Astrocyte (in vitro differentiated cells and primary cell): ENCODE results near the gene BCAS1. TPM values are rescaled to one million over a fixed set of nuclear protein-coding genes. Genes with fewer than 3 reads are reported as not detected.

Experiments used
- DNase-seq: peaks from one replicate; pipeline ENCODE4 v3.0.0-alpha.2; 2010; ENCODE audit warnings: low read depth
- FAIRE-seq: peaks from 2 replicates; lab custom pipeline; 2011; peaks lifted over from hg19 to GRCh38; lab: Jason Lieb, UNC
- H2AFZ ChIP-seq: 2 replicates; pipeline ENCODE4 v1.6.0; 2012; ENCODE audit warnings: low read depth, low read length, inconsistent platforms
- H3K27ac ChIP-seq: 2 replicates; pipeline ENCODE4 v1.5.1; 2011; ENCODE audit warnings: low read depth, low read length, inconsistent platforms
- H3K27me3 ChIP-seq: 2 replicates; pipeline ENCODE4 v1.6.0; 2011; ENCODE audit warnings: low read length, inconsistent platforms; ENCODE audit not compliant: insufficient read depth
- H3K36me3 ChIP-seq: 2 replicates; pipeline ENCODE4 v1.5.1; 2011; ENCODE audit warnings: low read length, inconsistent platforms; ENCODE audit not compliant: insufficient read depth
- H3K4me1 ChIP-seq: 2 replicates; pipeline ENCODE4 v1.5.1; 2011; ENCODE audit warnings: low read length, inconsistent platforms; ENCODE audit not compliant: insufficient read depth
- H3K4me2 ChIP-seq: 2 replicates; pipeline ENCODE4 v1.6.0; 2012; ENCODE audit warnings: low read length, inconsistent platforms
- H3K4me3 ChIP-seq: 2 replicates; pipeline ENCODE4 v1.5.1; 2011; ENCODE audit warnings: low read depth, mild to moderate bottlenecking, low read length, inconsistent platforms; ENCODE audit not compliant: insufficient read depth
- H3K79me2 ChIP-seq: 2 replicates; pipeline ENCODE4 v1.6.0; 2012; ENCODE audit warnings: mild to moderate bottlenecking, low read length, inconsistent platforms; ENCODE audit not compliant: insufficient read depth
- H3K9ac ChIP-seq: 2 replicates; pipeline ENCODE4 v1.6.0; 2012; ENCODE audit warnings: mild to moderate bottlenecking, low read length, inconsistent platforms
- H3K9me3 ChIP-seq: 2 replicates; pipeline ENCODE4 v1.5.1; 2012; ENCODE audit warnings: low read depth, mild to moderate bottlenecking, low read length, inconsistent platforms; ENCODE audit not compliant: insufficient read depth
- H4K20me1 ChIP-seq: 2 replicates; pipeline ENCODE4 v1.6.0; 2012; ENCODE audit warnings: low read length, inconsistent platforms; ENCODE audit not compliant: insufficient read depth
- H3K27ac Mint-ChIP-seq: one replicate; pipeline ENCODE4 v1.8.0; 2021; ENCODE audit warnings: mild to moderate bottlenecking, mixed read lengths; ENCODE audit not compliant: unreplicated experiment
- H3K27me3 Mint-ChIP-seq: one replicate; pipeline ENCODE4 v1.8.0; 2021; ENCODE audit warnings: low read depth, mixed read lengths; ENCODE audit not compliant: unreplicated experiment
- H3K36me3 Mint-ChIP-seq: one replicate; pipeline ENCODE4 v1.8.0; 2021; ENCODE audit warnings: low read depth, mixed read lengths; ENCODE audit not compliant: unreplicated experiment
- H3K4me1 Mint-ChIP-seq: one replicate; pipeline ENCODE4 v1.8.0; 2021; ENCODE audit warnings: low read depth, mixed read lengths; ENCODE audit not compliant: unreplicated experiment
- H3K4me3 Mint-ChIP-seq: one replicate; pipeline ENCODE4 v1.8.0; 2021; ENCODE audit warnings: mild to moderate bottlenecking, moderate library complexity, mixed read lengths; ENCODE audit not compliant: unreplicated experiment
- H3K9me3 Mint-ChIP-seq: one replicate; pipeline ENCODE4 v1.8.0; 2021; ENCODE audit warnings: mild to moderate bottlenecking, mixed read lengths; ENCODE audit not compliant: unreplicated experiment
- EZH2 ChIP-seq: IDR thresholded peaks from 2 replicates; pipeline ENCODE4 v1.6.1; 2012; ENCODE audit warnings: mild to moderate bottlenecking, low read length, inconsistent platforms; ENCODE audit not compliant: insufficient read depth
- total RNA-seq: library from RNA; stranded (reverse); gene quantifications from 2 replicates; pipeline ENCODE4 v1.2.1, GENCODE V29; 2021
- TF ChIP-seq, protein P1 (sequence below): IDR thresholded peaks from 2 replicates; pipeline ENCODE4 v1.5.1; 2011; ENCODE audit warnings: low read depth, mild to moderate bottlenecking, inconsistent platforms, low read length, moderate library complexity; ENCODE audit not compliant: insufficient read depth

BCAS1 gene
- total RNA-seq, 1 donor from 2014 or later, result not detected

DNA sequence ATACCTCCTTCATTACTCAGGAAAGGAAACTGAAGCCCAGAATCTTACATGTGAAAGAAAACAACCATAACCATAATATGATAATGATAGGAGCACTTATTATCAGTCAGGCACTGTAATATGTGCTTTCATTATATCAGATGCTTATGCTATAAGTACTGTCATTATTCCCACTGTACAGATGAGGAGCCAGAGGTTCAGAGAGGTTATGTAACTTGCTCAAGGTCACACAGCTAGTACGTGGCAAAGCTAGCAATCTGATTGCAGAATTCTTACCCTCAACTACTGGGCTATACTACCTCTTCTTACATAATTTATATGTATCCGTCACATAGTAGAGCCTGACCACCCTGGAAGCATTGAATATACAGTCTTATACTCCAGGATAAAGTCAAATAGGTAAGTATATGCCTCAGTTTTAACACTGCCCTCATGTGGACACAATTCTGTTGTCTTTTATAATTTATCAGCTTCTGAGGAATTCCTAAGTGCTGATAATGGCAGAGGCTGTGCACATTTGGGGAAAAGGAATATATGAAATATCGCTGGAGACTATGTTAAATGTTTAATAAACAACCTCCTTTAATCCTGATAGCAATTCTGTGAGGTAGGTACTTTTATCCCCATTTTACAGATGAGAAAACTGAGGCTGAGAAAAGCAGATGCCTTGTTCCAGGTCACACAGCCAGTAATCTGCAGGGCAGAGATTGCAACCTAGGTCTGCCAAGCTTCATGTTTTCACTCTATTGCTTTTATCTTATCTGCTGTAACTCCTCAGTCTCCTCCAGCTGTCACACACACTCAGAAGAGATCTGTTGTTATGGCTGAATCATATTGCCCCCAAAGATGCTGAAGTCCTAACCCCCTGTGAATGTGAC, 13.4 kb downstream of the BCAS1 start:
- Histone ChIP-seq H3K4me3 (no peak overlapping the region), H3K4me2 (no peak overlapping the region), H3K9me3 (no peaks in the 10 kb centered on the region), H3K27ac (no peak overlapping the region), H3K4me1 (peaks cover 8% of the 10 kb centered on the region), H2AFZ (no peak overlapping the region), H3K36me3 (no peaks in the 10 kb centered on the region), H3K79me2 (no peaks in the 10 kb centered on the region), H3K9ac (no peak overlapping the region), H3K27me3 (no peaks in the 10 kb centered on the region), H4K20me1 (no peaks in the 10 kb centered on the region)
- TF ChIP-seq EZH2, result no peak
- TF ChIP-seq, protein P1, sequence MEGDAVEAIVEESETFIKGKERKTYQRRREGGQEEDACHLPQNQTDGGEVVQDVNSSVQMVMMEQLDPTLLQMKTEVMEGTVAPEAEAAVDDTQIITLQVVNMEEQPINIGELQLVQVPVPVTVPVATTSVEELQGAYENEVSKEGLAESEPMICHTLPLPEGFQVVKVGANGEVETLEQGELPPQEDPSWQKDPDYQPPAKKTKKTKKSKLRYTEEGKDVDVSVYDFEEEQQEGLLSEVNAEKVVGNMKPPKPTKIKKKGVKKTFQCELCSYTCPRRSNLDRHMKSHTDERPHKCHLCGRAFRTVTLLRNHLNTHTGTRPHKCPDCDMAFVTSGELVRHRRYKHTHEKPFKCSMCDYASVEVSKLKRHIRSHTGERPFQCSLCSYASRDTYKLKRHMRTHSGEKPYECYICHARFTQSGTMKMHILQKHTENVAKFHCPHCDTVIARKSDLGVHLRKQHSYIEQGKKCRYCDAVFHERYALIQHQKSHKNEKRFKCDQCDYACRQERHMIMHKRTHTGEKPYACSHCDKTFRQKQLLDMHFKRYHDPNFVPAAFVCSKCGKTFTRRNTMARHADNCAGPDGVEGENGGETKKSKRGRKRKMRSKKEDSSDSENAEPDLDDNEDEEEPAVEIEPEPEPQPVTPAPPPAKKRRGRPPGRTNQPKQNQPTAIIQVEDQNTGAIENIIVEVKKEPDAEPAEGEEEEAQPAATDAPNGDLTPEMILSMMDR, result no peak
- Mint-ChIP-seq H3K9me3 (no peaks in the 10 kb centered on the region), H3K27me3 (no peaks in the 10 kb centered on the region), H3K36me3 (no peaks in the 10 kb centered on the region), H3K4me3 (no peak overlapping the region), H3K4me1 (peaks cover 8% of the 10 kb centered on the region), H3K27ac (no peak overlapping the region)
- FAIRE-seq (peak; percentile 45), DNase-seq (no peak)

DNA sequence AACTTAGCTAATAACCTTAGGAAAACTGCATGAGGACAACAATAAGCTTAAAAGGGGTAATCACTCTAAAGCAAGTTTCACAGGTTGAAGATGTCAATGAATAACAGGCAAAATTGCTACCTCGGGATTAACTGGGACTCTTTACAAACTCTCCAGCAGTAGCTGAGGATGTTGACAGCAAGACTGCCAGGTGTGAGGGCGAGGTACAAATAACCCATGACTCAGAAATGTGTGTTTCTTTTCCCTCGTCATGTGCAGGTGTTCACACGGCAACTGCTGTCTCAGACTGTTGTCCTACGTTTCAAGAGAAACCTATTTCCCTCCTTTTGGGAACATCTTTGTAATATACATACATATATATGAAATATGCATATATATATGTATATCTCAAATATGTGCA, 15.9 kb downstream of the BCAS1 start:
- DNase-seq, result no peak
- Mint-ChIP-seq H3K27me3 (peaks cover 2% of the 10 kb centered on the region), H3K36me3 (no peaks in the 10 kb centered on the region), H3K27ac (no peak overlapping the region), H3K9me3 (peaks cover 6% of the 10 kb centered on the region), H3K4me1 (no peaks in the 10 kb centered on the region), H3K4me3 (no peak overlapping the region)
- no peak overlapping the region for H3K27ac ChIP-seq
- no peak overlapping the region for H3K9ac ChIP-seq
- no peak overlapping the region for H3K4me2 ChIP-seq
- H3K27me3 ChIP-seq, result no peaks in the 10 kb centered on the region
- no peaks in the 10 kb centered on the region for H3K4me1 ChIP-seq
- H3K4me3 ChIP-seq, result no peak overlapping the region
- H2AFZ ChIP-seq, result no peak overlapping the region
- no peaks in the 10 kb centered on the region for H3K36me3 ChIP-seq
- FAIRE-seq, result no peak
- TF ChIP-seq EZH2, result no peak
- TF ChIP-seq, protein P1, result no peak
- no peaks in the 10 kb centered on the region for H3K9me3 ChIP-seq
- H4K20me1 ChIP-seq, result no peaks in the 10 kb centered on the region
- no peaks in the 10 kb centered on the region for H3K79me2 ChIP-seq

DNA sequence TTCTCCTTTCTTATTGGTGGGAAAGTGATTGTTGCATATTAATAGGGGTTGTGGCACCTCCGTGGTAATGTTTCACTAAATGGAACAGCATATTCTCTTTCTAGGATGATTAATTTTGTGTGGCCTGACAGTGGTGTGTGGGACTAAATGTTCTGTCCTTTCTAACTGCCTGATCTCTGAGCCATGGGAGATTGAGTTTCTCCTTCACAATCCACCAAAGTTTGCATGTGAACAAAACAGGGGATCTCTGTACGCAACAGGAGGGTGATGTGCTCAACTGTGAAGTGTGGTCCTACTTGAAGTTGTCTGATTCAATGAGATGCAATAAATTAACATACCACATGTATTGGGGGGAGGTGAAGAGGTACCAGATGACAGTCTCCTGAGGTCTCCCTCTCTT, 19.3 kb downstream of the BCAS1 start:
- no peak overlapping the region for H3K4me3 ChIP-seq
- Mint-ChIP-seq H3K4me1 (no peaks in the 10 kb centered on the region), H3K27ac (no peak overlapping the region), H3K9me3 (peaks cover 14% of the 10 kb centered on the region), H3K27me3 (peaks cover 5% of the 10 kb centered on the region), H3K4me3 (no peak overlapping the region), H3K36me3 (no peaks in the 10 kb centered on the region)
- H4K20me1 ChIP-seq, result no peaks in the 10 kb centered on the region
- no peaks in the 10 kb centered on the region for H3K9me3 ChIP-seq
- H3K36me3 ChIP-seq, result no peaks in the 10 kb centered on the region
- TF ChIP-seq, protein P1, result no peak
- TF ChIP-seq EZH2, result no peak
- H2AFZ ChIP-seq, result no peak overlapping the region
- no peaks in the 10 kb centered on the region for H3K4me1 ChIP-seq
- H3K9ac ChIP-seq, result no peak overlapping the region
- FAIRE-seq (no peak), DNase-seq (no peak)
- no peaks in the 10 kb centered on the region for H3K27me3 ChIP-seq
- H3K27ac ChIP-seq, result no peak overlapping the region
- H3K4me2 ChIP-seq, result no peak overlapping the region
- no peaks in the 10 kb centered on the region for H3K79me2 ChIP-seq
